Sigmoid colon (tissue), 7 donors: ENCODE data around the gene FXYD7. TPM values are rescaled to one million over a fixed set of nuclear protein-coding genes. Genes with fewer than 3 reads are reported as not detected.
A peak's percentile ranks its signal among the peaks of the same experiment; 100 is the strongest.

Experiments used
- DNase-seq: peaks from one replicate; pipeline ENCODE4 v3.0.0-alpha.2; 2019
- H3K27ac ChIP-seq, 4 donors: fragments of 200-600 bp; sonication (generic); one replicate each; pipeline ENCODE4 v1.5.1; 2016 to 2019; ENCODE audit warnings: mild to moderate bottlenecking in 1 of 4
- H3K27me3 ChIP-seq, 3 donors: fragments of 200-600 bp; sonication (generic); one replicate each; pipeline ENCODE4 v1.5.1; 2019; ENCODE audit warnings: mild to moderate bottlenecking in 1 of 3
- H3K36me3 ChIP-seq, 4 donors: fragments of 200-600 bp; sonication (generic); one replicate each; pipeline ENCODE4 v1.5.1; 2016 to 2019
- H3K4me1 ChIP-seq, 4 donors: fragments of 200-600 bp; sonication (generic); one replicate each; pipeline ENCODE4 v1.5.1; 2017 to 2019
- H3K4me3 ChIP-seq, 4 donors: fragments of 200-600 bp; sonication (generic); one replicate each; pipeline ENCODE4 v1.5.1; 2017 to 2019; ENCODE audit warnings: mild to moderate bottlenecking in 2 of 4, moderate library complexity in 1 of 4
- H3K9me3 ChIP-seq, 4 donors: fragments of 200-600 bp in 3 of 4; sonication (generic) in 3 of 4; one replicate each; pipeline versions ENCODE4 v1.5.1 to v1.6.1; 2013 to 2019
- CTCF ChIP-seq, 4 experiments: fragments of 450-650 bp in 3 of 4; fragments of 200-600 bp in 1 of 4; IDR thresholded peaks; one replicate each; pipeline ENCODE4 v1.5.1; 2016 to 2019; ENCODE audit warnings: antibody characterized with exemption in 4 of 4, mild to moderate bottlenecking in 3 of 4, moderate library complexity in 2 of 4
- EP300 ChIP-seq, 4 donors: sonication (generic); formaldehyde crosslinking; IDR thresholded peaks; one replicate each; pipeline ENCODE4 v1.6.1; 2017; ENCODE audit warnings: antibody characterized with exemption in 4 of 4
- POLR2A ChIP-seq, 2 donors: fragments of 450-650 bp; IDR thresholded peaks; one replicate each; pipeline ENCODE4 v1.6.1; 2016; ENCODE audit warnings: antibody characterized with exemption in 2 of 2, mild to moderate bottlenecking in 2 of 2, moderate library complexity in 2 of 2
- POLR2AphosphoS5 ChIP-seq, 4 donors: sonication (generic); formaldehyde crosslinking; IDR thresholded peaks; one replicate each; pipeline ENCODE4 v1.6.1; 2017; ENCODE audit warnings: antibody characterized with exemption in 4 of 4
- WGBS, 2 donors: extraction: QIAGEN DNeasy Blood & Tissue Kit; methylation state at CpG; one replicate each; pipeline ENCODE4 v1.1.7; 2013; 5-methylcytosine and 5-hydroxymethylcytosine counted together
- intact Hi-C: fragments of 100-400 bp; cut with DNase I; formaldehyde crosslinking; loops from one replicate; pipeline ENCODE4 v1.15.1; 2023
- polyA plus RNA-seq, 3 donors: library from polyadenylated mRNA; stranded (reverse); fragments of 200-250 nt; gene quantifications; one replicate each; pipeline ENCODE4 v1.2.3, GENCODE V29; 2013
- total RNA-seq, 4 donors: library from RNA; depleted of rRNA; stranded (reverse); fragments of >200 nt; gene quantifications; one replicate each; pipeline ENCODE4 v1.1.0, GENCODE V29; 2016
- donor health status: healthy with polysubstance abuse.
- donor health status: Bipolar disorder and iron deficiency.
- donor health status: healthy.

Gene FXYD7
- total and polyA plus RNA-seq, 7 donors = 1.7 to 3.3 TPM; not detected in 5

- no peaks in the 10 kb centered on the region for H3K36me3 ChIP-seq
- 53 to 75% methylated on average over 31 of the region's 31 CpGs for WGBS, 2 donors
These were observed 12.0 kb upstream of the FXYD7 start for GRCh38 chr19:35130761-35131720.

GRCh38 chr19:35132254-35132653 is 10.8 kb upstream of the FXYD7 start:
- H3K27ac ChIP-seq = peak overlapping the region in 1 of 4 donors; percentile 17
- H3K4me3 ChIP-seq = peak overlapping the region in 1 of 4 donors; percentile 39
- intact Hi-C loops = no loop called here
- H3K4me1 ChIP-seq = peaks cover 0 to 15% (median 7%) of the 10 kb centered on the region in 4 donors
- TF ChIP-seq POLR2AphosphoS5 (IDR thresholded peaks at IDR 0.05) = no peak
- no peak for TF ChIP-seq EP300 (IDR thresholded peaks at IDR 0.05)
- no peak for TF ChIP-seq CTCF (IDR thresholded peaks at IDR 0.05)
- no peak for TF ChIP-seq POLR2A (IDR thresholded peaks at IDR 0.05)
- H3K9me3 ChIP-seq = no peaks in the 10 kb centered on the region
- peaks cover 0 to 6% (median 0%) of the 10 kb centered on the region in 3 donors for H3K27me3 ChIP-seq
- H3K36me3 ChIP-seq = no peaks in the 10 kb centered on the region
- no peak for DNase-seq

More at GRCh38 chr19:35130761-35131720, 12.0 kb upstream of the FXYD7 start:
- H3K9me3 ChIP-seq = no peaks in the 10 kb centered on the region
- peak in 1 of 4 donors; percentile 14 for TF ChIP-seq POLR2AphosphoS5 (IDR thresholded peaks at IDR 0.05)
- TF ChIP-seq CTCF (IDR thresholded peaks at IDR 0.05) = no peak
- H3K27ac ChIP-seq = peak overlapping the region in 1 of 4 donors; percentile 56
- H3K4me1 ChIP-seq = peaks cover 0 to 14% (median 6%) of the 10 kb centered on the region in 4 donors
- H3K27me3 ChIP-seq = peaks cover 0 to 1% (median 0%) of the 10 kb centered on the region in 3 donors
- H3K4me3 ChIP-seq = peak overlapping the region in 1 of 4 donors; percentile 21
- intact Hi-C loops = no loop called here
- DNase-seq = no peak

GRCh38 chr19:35133826-35134225 is 9.2 kb upstream of the FXYD7 start:
- Histone ChIP-seq H3K27me3 (peaks cover 4 to 22% (median 6%) of the 10 kb centered on the region in 3 donors), H3K27ac (peak overlapping the region; percentile 71 to 84 (median 79)), H3K36me3 (no peaks in the 10 kb centered on the region), H3K9me3 (no peaks in the 10 kb centered on the region), H3K4me3 (peak overlapping the region; percentile 17 to 39 (median 36)), H3K4me1 (peaks cover 0 to 26% (median 12%) of the 10 kb centered on the region in 4 donors)
- 79 to 85% methylated on average over 11 of the region's 11 CpGs for WGBS, 2 donors
- intact Hi-C loops = loop anchor here (2.0 kb wide), 1 partner anchor 19 kb away; the partner anchor contains the start of gene FXYD3
- TF ChIP-seq CTCF (IDR thresholded peaks at IDR 0.05) (no peak), EP300 (IDR thresholded peaks at IDR 0.05) (no peak), POLR2AphosphoS5 (IDR thresholded peaks at IDR 0.05) (no peak), POLR2A (IDR thresholded peaks at IDR 0.05) (no peak)
- DNase-seq = no peak

- no peaks in the 10 kb centered on the region for H3K9me3 ChIP-seq
- intact Hi-C loops = loop anchor here (2.0 kb wide), 1 partner anchor 20 kb away; the partner anchor contains the start of gene FXYD3
- TF ChIP-seq POLR2AphosphoS5 (IDR thresholded peaks at IDR 0.05) (peak in 2 of 4 donors; percentile 28 to 37), CTCF (IDR thresholded peaks at IDR 0.05) (no peak)
- WGBS, 2 donors = 81% methylated on average over 15 of the region's 15 CpGs
- H3K27ac ChIP-seq = peak within 1 kb of the TSS; percentile 71 to 84 (median 79)
- H3K4me1 ChIP-seq = peaks cover 0 to 26% (median 15%) of the 10 kb centered on the region in 4 donors
- peak within 1 kb of the TSS; percentile 17 to 39 (median 36) for H3K4me3 ChIP-seq
- H3K27me3 ChIP-seq = peaks cover 7 to 31% (median 10%) of the 10 kb centered on the region in 3 donors
- no peak for DNase-seq
- no peaks in the 10 kb centered on the region for H3K36me3 ChIP-seq
These were observed 8.3 kb upstream of the FXYD7 start, which contains the start of gene LGI4 for GRCh38 chr19:35134601-35135242. Gene LGI4, minus strand, starts transcription at chr19:35135059. Its CDS starts 379 bp downstream, at chr19:35134680.
